Measurements from ENCODE around the gene IL4I1.
"Not testable (repeated sequence)": the region's sequence is repeated elsewhere in the genome, so short reads cannot be mapped to it uniquely, and the experiment has no call there.

IL4I1 gene

GRCh38 chr19:49926515-49926914 lies 29.8 kb upstream of the IL4I1 start:
- H3K9ac ChIP-seq (ENCODE audit: low read length): no peak overlapping the region
- no peak for DNase-seq
- no peak overlapping the region for H3K4me3 ChIP-seq (ENCODE audit: low read length)
- TF ChIP-seq EZH2phosphoT487 (IDR thresholded peaks at IDR 0.05; ENCODE audit: low read length): no peak
- TF ChIP-seq CTCF (IDR thresholded peaks at IDR 0.05; ENCODE audit: low read length): no peak
- TF ChIP-seq EZH2 (optimal IDR thresholded peaks at IDR 0.05; ENCODE audit: low read depth, low read length): no peak
- H3K4me2 ChIP-seq (ENCODE audit: low read depth, low read length): no peak overlapping the region
- H3K79me2 ChIP-seq (ENCODE audit: low read length): peaks cover 78% of the 10 kb centered on the region
- H2AFZ ChIP-seq (ENCODE audit: low read length): no peak overlapping the region
- no peaks in the 10 kb centered on the region for H3K27me3 ChIP-seq (replicated peaks; ENCODE audit: insufficient read depth, low read length)
- peaks cover 6% of the 10 kb centered on the region; the same call in 1 of the 2 replicates for H4K20me1 ChIP-seq (ENCODE audit: insufficient read depth, low read length)
- peaks cover 17% of the 10 kb centered on the region for H3K4me1 ChIP-seq (ENCODE audit: low read length)
- peaks cover 3% of the 10 kb centered on the region for H3F3A ChIP-seq (ENCODE audit: insufficient read depth, low read length)
- H3K36me3 ChIP-seq (replicated peaks; ENCODE audit: insufficient read depth, low read length): peaks cover 13% of the 10 kb centered on the region
- H3K9me2 ChIP-seq (replicated peaks; ENCODE audit: insufficient read depth, low read length): no peaks in the 10 kb centered on the region
- H3K27ac ChIP-seq (ENCODE audit: low read length): no peak overlapping the region
- H3K9me3 ChIP-seq (replicated peaks; ENCODE audit: insufficient read depth, low read length): no peaks in the 10 kb centered on the region

GRCh38 chr19:49925486-49925885 lies 28.8 kb upstream of the IL4I1 start:
- Histone ChIP-seq H3K9me3 (replicated peaks; ENCODE audit: insufficient read depth, low read length) (no peaks in the 10 kb centered on the region), H3K9me2 (replicated peaks; ENCODE audit: insufficient read depth, low read length) (no peaks in the 10 kb centered on the region), H3K4me1 (ENCODE audit: low read length) (peaks cover 16% of the 10 kb centered on the region), H3K4me2 (ENCODE audit: low read depth, low read length) (no peak overlapping the region), H3F3A (ENCODE audit: insufficient read depth, low read length) (peaks cover 3% of the 10 kb centered on the region), H3K9ac (ENCODE audit: low read length) (no peak overlapping the region), H3K79me2 (ENCODE audit: low read length) (peaks cover 89% of the 10 kb centered on the region), H3K27me3 (replicated peaks; ENCODE audit: insufficient read depth, low read length) (no peaks in the 10 kb centered on the region), H3K4me3 (ENCODE audit: low read length) (no peak overlapping the region), H3K36me3 (replicated peaks; ENCODE audit: insufficient read depth, low read length) (peaks cover 13% of the 10 kb centered on the region), H3K27ac (ENCODE audit: low read length) (no peak overlapping the region), H2AFZ (ENCODE audit: low read length) (no peak overlapping the region), H4K20me1 (ENCODE audit: insufficient read depth, low read length) (peaks cover 9% of the 10 kb centered on the region; the same call in 1 of the 2 replicates)
- TF ChIP-seq CTCF (IDR thresholded peaks at IDR 0.05; ENCODE audit: low read length): no peak
- TF ChIP-seq EZH2phosphoT487 (IDR thresholded peaks at IDR 0.05; ENCODE audit: low read length): no peak
- TF ChIP-seq EZH2 (optimal IDR thresholded peaks at IDR 0.05; ENCODE audit: low read depth, low read length): no peak
- DNase-seq: no peak

- not testable (repeated sequence) for H3K9ac ChIP-seq (ENCODE audit: low read length); H2AFZ ChIP-seq (ENCODE audit: low read length); H3K9me2 ChIP-seq (replicated peaks; ENCODE audit: insufficient read depth, low read length); H4K20me1 ChIP-seq (ENCODE audit: insufficient read depth, low read length); H3K4me2 ChIP-seq (ENCODE audit: low read depth, low read length); H3F3A ChIP-seq (ENCODE audit: insufficient read depth, low read length); H3K27ac ChIP-seq (ENCODE audit: low read length); H3K4me3 ChIP-seq (ENCODE audit: low read length); DNase-seq; H3K27me3 ChIP-seq (replicated peaks; ENCODE audit: insufficient read depth, low read length); H3K9me3 ChIP-seq (replicated peaks; ENCODE audit: insufficient read depth, low read length)
- Histone ChIP-seq H3K79me2 (ENCODE audit: low read length) (peaks cover 95% of the 10 kb centered on the region), H3K4me1 (ENCODE audit: low read length) (peaks cover 12% of the 10 kb centered on the region), H3K36me3 (replicated peaks; ENCODE audit: insufficient read depth, low read length) (peaks cover 13% of the 10 kb centered on the region)
Observed at GRCh38 chr19:49924881-49925210, 28.2 kb upstream of the IL4I1 start.

- Histone ChIP-seq H3K4me3 (ENCODE audit: low read length) (no peak overlapping the region), H3K4me2 (ENCODE audit: low read depth, low read length) (no peak overlapping the region), H3K79me2 (ENCODE audit: low read length) (peaks cover 100% of the 10 kb centered on the region), H3K27ac (ENCODE audit: low read length) (no peak overlapping the region), H3K9me2 (replicated peaks; ENCODE audit: insufficient read depth, low read length) (no peaks in the 10 kb centered on the region), H4K20me1 (ENCODE audit: insufficient read depth, low read length) (peaks cover 14% of the 10 kb centered on the region; the same call in 1 of the 2 replicates), H2AFZ (ENCODE audit: low read length) (no peak overlapping the region), H3K9me3 (replicated peaks; ENCODE audit: insufficient read depth, low read length) (no peaks in the 10 kb centered on the region), H3K36me3 (replicated peaks; ENCODE audit: insufficient read depth, low read length) (peaks cover 13% of the 10 kb centered on the region), H3F3A (ENCODE audit: insufficient read depth, low read length) (peaks cover 3% of the 10 kb centered on the region; the same call in 1 of the 2 replicates), H3K4me1 (ENCODE audit: low read length) (peaks cover 12% of the 10 kb centered on the region), H3K9ac (ENCODE audit: low read length) (no peak overlapping the region), H3K27me3 (replicated peaks; ENCODE audit: insufficient read depth, low read length) (no peaks in the 10 kb centered on the region)
- no peak for DNase-seq
- TF ChIP-seq CTCF (IDR thresholded peaks at IDR 0.05; ENCODE audit: low read length): no peak
- no peak for TF ChIP-seq EZH2phosphoT487 (IDR thresholded peaks at IDR 0.05; ENCODE audit: low read length)
- no peak for TF ChIP-seq EZH2 (optimal IDR thresholded peaks at IDR 0.05; ENCODE audit: low read depth, low read length)
Observed at GRCh38 chr19:49924004-49924880, 27.6 kb upstream of the IL4I1 start.
